ENCODE measurements around the gene TAC4. TPM values are rescaled to one million over a fixed set of nuclear protein-coding genes. Genes with fewer than 3 reads are reported as not detected.
A peak's percentile ranks its signal among the peaks of the same experiment; 100 is the strongest.

TAC4 gene
- total RNA-seq, 1 donor from 2014 or later = not detected

DNA sequence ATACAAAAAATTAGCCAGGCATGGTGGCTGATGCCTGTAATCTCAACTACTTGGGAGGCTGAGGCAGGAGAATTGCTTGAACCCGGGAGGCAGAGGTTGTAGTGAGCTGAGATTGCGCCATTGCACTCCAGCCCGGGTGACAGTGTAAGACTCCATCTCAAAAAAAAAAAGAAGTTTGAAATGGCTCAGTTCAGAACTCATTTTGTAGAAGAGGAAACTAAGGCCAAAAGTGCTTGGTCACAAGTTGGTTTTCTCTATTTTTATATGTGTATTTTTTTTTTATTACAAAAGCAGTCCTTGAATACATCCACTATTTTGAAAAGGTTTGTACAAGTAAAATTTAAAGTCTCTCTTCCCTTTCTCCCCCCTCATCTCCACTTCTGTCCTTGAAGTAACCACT is 5.5 kb downstream of the TAC4 start:
- H3K27me3 Mint-ChIP-seq (ENCODE audit: unreplicated experiment) = peaks cover 3% of the 10 kb centered on the region
- H3K4me1 Mint-ChIP-seq (ENCODE audit: low read depth, unreplicated experiment) = peaks cover 2% of the 10 kb centered on the region
- no peaks in the 10 kb centered on the region for H3K36me3 Mint-ChIP-seq (ENCODE audit: unreplicated experiment)
- H3K4me3 Mint-ChIP-seq (ENCODE audit: unreplicated experiment) = no peak overlapping the region
- DNase-seq = no peak
- no peak overlapping the region for H3K27ac Mint-ChIP-seq (ENCODE audit: unreplicated experiment)
- TF ChIP-seq, protein P1, sequence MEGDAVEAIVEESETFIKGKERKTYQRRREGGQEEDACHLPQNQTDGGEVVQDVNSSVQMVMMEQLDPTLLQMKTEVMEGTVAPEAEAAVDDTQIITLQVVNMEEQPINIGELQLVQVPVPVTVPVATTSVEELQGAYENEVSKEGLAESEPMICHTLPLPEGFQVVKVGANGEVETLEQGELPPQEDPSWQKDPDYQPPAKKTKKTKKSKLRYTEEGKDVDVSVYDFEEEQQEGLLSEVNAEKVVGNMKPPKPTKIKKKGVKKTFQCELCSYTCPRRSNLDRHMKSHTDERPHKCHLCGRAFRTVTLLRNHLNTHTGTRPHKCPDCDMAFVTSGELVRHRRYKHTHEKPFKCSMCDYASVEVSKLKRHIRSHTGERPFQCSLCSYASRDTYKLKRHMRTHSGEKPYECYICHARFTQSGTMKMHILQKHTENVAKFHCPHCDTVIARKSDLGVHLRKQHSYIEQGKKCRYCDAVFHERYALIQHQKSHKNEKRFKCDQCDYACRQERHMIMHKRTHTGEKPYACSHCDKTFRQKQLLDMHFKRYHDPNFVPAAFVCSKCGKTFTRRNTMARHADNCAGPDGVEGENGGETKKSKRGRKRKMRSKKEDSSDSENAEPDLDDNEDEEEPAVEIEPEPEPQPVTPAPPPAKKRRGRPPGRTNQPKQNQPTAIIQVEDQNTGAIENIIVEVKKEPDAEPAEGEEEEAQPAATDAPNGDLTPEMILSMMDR (IDR thresholded peaks at IDR 0.05; ENCODE audit: partially characterized antibody, unreplicated experiment) = no peak
- H3K9me3 Mint-ChIP-seq (ENCODE audit: unreplicated experiment) = peaks cover 1% of the 10 kb centered on the region

DNA sequence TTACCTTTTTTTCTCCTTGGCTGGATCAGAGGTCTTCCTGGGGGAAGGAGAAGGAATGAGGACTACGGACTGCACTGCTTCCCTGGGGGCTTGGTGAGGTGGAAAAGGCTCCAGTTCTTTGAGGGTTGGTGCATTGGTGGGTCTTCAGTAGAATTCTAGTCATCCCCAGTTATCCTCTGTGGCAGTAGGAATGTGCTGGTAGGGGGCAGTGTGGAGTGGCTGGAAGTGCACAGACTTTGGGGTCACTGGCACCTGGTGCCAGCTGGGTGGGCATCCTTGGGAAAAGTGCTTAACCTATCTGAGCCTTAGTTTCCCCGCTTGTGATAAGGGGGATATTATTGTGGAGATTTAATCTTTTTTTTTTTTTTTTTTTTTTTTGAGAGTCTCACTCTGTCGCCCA is 6.3 kb downstream of the TAC4 start:
- TF ChIP-seq, protein P1 (IDR thresholded peaks at IDR 0.05; ENCODE audit: partially characterized antibody, unreplicated experiment) = no peak
- H3K27ac Mint-ChIP-seq (ENCODE audit: unreplicated experiment) = no peak overlapping the region
- no peak overlapping the region for H3K4me3 Mint-ChIP-seq (ENCODE audit: unreplicated experiment)
- H3K27me3 Mint-ChIP-seq (ENCODE audit: unreplicated experiment) = peaks cover 3% of the 10 kb centered on the region
- H3K9me3 Mint-ChIP-seq (ENCODE audit: unreplicated experiment) = peaks cover 1% of the 10 kb centered on the region
- peaks cover 2% of the 10 kb centered on the region for H3K4me1 Mint-ChIP-seq (ENCODE audit: low read depth, unreplicated experiment)
- DNase-seq = no peak
- H3K36me3 Mint-ChIP-seq (ENCODE audit: unreplicated experiment) = no peaks in the 10 kb centered on the region

DNA sequence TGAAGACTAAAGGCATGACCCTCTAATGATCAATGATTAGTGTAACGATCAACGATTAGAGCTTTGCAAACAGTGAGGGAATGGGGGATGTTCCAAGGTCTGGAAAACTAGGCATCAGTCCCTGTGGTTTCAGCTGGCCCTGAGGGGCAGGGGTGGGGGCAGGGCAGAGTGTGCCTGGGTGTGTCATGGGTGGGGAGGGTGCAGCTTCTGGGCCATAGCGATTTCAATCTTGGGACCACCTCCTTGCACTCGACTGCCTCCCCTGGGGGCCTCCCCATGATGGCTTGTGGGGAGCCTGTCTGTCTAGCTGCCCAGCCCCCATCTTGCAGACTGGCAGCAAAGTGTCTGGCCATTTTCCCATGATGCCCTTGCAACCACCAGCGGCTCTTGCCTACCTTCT is 8.4 kb downstream of the TAC4 start:
- Mint-ChIP-seq H3K9me3 (ENCODE audit: unreplicated experiment) (peaks cover 1% of the 10 kb centered on the region), H3K27ac (ENCODE audit: unreplicated experiment) (no peak overlapping the region), H3K27me3 (ENCODE audit: unreplicated experiment) (peaks cover 3% of the 10 kb centered on the region), H3K4me3 (ENCODE audit: unreplicated experiment) (no peak overlapping the region), H3K4me1 (ENCODE audit: low read depth, unreplicated experiment) (peaks cover 2% of the 10 kb centered on the region), H3K36me3 (ENCODE audit: unreplicated experiment) (no peaks in the 10 kb centered on the region)
- no peak for DNase-seq
- TF ChIP-seq, protein P1 (IDR thresholded peaks at IDR 0.05; ENCODE audit: partially characterized antibody, unreplicated experiment) = no peak

DNA sequence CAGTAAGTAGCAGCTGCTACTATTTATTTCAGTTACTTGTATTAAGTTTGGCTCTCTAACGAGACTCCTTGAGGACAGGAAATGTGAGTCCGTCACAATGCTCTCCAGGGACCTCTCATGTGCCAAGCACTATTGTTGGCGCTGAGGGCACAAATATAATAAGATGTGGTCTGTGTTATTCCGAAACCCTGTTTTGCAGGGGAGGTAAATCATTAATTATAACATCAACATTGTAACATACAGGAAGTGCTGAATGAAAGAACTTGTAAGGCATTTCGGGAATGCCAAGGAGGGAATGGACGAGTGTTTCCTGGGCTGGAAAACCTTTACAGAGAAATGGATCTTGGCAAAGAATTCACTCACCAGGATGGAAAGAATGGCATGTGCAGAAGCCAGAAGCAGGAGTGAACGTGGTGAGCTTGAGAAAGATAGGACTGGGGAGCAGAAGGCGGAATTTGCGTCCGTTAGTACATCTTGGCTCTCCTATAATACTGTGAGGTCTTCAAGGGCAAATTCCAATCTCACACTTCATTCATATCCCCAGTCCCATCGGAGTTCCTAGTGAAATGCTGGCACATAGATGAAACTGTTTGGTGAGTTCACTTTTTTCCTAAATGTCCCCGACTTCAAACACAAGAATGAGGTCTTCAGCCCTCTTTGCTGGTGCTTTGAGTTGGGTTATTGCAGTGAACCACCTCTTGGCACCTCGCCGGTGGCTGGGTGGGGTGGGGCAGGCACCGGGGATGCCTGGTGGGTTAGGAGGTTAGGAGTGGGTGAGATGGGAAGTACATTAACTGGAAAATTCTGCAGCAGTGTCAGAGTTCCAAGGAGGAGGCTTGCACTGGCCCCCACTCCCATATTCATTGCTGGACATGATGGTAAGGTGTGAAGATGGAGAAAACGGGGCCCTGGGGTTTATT is 11.5 kb downstream of the TAC4 start:
- Mint-ChIP-seq H3K4me1 (ENCODE audit: low read depth, unreplicated experiment) (peaks cover 2% of the 10 kb centered on the region), H3K36me3 (ENCODE audit: unreplicated experiment) (no peaks in the 10 kb centered on the region), H3K27me3 (ENCODE audit: unreplicated experiment) (peaks cover 3% of the 10 kb centered on the region), H3K27ac (ENCODE audit: unreplicated experiment) (peak overlapping the region; percentile 12), H3K9me3 (ENCODE audit: unreplicated experiment) (peaks cover 1% of the 10 kb centered on the region), H3K4me3 (ENCODE audit: unreplicated experiment) (no peak overlapping the region)
- TF ChIP-seq, protein P1 (IDR thresholded peaks at IDR 0.05; ENCODE audit: partially characterized antibody, unreplicated experiment) = no peak
- DNase-seq = no peak

DNA sequence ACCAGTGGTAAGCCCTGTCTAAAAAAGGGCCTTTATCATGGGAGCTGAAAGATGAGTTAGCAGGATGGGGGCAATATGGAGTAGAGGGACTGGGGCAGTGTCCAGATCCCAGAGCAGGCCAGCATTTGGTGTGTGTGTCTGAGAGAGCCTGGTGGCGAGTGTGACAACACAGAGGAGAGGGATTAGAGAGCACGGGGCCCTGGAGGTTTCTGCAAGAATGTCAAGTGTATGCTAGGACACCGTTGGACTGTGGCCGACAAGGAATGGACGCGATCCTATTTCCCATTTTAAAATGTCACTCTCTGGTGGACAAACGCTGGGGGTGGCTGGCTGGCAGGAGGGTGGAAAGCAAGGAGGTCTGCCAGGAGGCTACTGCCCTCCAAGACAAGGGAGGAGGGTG is 12.4 kb downstream of the TAC4 start:
- no peak for DNase-seq
- Mint-ChIP-seq H3K36me3 (ENCODE audit: unreplicated experiment) (no peaks in the 10 kb centered on the region), H3K4me1 (ENCODE audit: low read depth, unreplicated experiment) (peaks cover 2% of the 10 kb centered on the region)

More for the DNA sequence above, 12.4 kb downstream of the TAC4 start:
- no peak overlapping the region for H3K4me3 Mint-ChIP-seq (ENCODE audit: unreplicated experiment)
- H3K27ac Mint-ChIP-seq (ENCODE audit: unreplicated experiment) = no peak overlapping the region
- peaks cover 3% of the 10 kb centered on the region for H3K27me3 Mint-ChIP-seq (ENCODE audit: unreplicated experiment)
- TF ChIP-seq, protein P1 (IDR thresholded peaks at IDR 0.05; ENCODE audit: partially characterized antibody, unreplicated experiment) = no peak
- H3K9me3 Mint-ChIP-seq (ENCODE audit: unreplicated experiment) = peaks cover 1% of the 10 kb centered on the region

Measured in glutamatergic neuron (in vitro differentiated cells).